HK-2 (cell line): Measurements from ENCODE around the gene TM4SF20.

Experiments
- DNase-seq: peaks from one replicate; pipeline ENCODE4 v3.0.0-alpha.2; 2018; ENCODE audit not compliant: unreplicated experiment

The TM4SF20 gene

GRCh38 chr2:227320305-227321094 is 58.6 kb downstream of the TM4SF20 start:
- no peak for DNase-seq

DNA sequence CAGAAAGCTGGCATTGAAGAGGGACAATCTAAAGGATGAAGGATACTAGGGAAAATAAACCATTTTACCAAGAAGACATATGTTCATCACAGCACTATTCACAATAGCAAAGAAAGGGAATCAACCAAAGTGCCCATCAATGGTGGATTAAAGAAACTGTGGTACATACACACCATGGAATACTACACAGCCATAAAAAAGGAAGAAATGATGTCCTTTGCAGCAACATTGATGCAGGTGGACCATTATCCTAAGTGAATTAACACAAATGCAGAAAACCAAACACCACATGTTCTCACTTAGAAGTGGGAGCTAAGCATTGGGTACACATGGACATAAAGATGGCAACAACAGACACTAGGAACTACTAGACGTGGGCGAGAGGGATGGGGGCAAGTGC is 61.3 kb downstream of the TM4SF20 start:
- no peak for DNase-seq

DNA sequence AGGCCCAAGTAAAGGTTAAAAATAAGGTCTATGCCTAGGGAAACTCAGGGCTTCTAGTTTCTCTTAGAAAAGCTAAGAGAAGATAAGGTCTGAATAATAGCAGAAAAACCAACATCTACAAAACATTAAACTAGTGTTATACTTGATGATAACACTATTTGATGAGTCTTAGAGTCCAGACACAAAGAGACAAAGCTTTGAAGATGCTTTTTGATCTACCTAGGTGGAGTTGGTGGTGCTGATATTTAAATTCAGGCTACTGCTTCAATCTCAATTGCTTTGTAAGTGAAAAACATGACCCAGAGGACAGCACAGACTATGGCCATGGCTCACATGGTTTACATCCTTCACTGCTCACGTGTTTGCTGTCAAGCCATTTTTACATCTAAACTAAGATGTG is 65.8 kb downstream of the TM4SF20 start:
- no peak for DNase-seq

GRCh38 chr2:227312579-227312978 is 66.5 kb downstream of the TM4SF20 start:
- no peak for DNase-seq
